Measurements from ENCODE around the gene METTL14.
"Not testable (repeated sequence)": the region's sequence is repeated elsewhere in the genome, so short reads cannot be mapped to it uniquely, and the experiment has no call there.

The METTL14 gene

GRCh38 chr4:118684873-118685811 is at the start of gene METTL14:
TSS of gene METTL14 (plus strand) at chr4:118685392. CDS start at chr4:118685535, 143 bp downstream.
- peak; percentile 81 for DNase-seq

GRCh38 chr4:118636126-118636525 is 49.1 kb upstream of the METTL14 start:
- DNase-seq, result not testable (repeated sequence)

- peak; percentile 12 for DNase-seq
Observed at GRCh38 chr4:118664665-118665064, 20.5 kb upstream of the METTL14 start.

GRCh38 chr4:118669220-118669619 is 16.0 kb upstream of the METTL14 start:
- DNase-seq, result peak; percentile 51

GRCh38 chr4:118670968-118671367 is 14.2 kb upstream of the METTL14 start:
- DNase-seq, result not testable (repeated sequence)

GRCh38 chr4:118676128-118676527 is 9.1 kb upstream of the METTL14 start:
- no peak for DNase-seq

GRCh38 chr4:118680808-118681207 is 4.4 kb upstream of the METTL14 start:
- DNase-seq, result no peak

- no peak for DNase-seq
Observed at GRCh38 chr4:118682928-118683327, 2.3 kb upstream of the METTL14 start.

GRCh38 chr4:118683513-118683912 is 1.7 kb upstream of the METTL14 start:
- DNase-seq, result no peak

GRCh38 chr4:118703118-118703517 is 17.9 kb downstream of the METTL14 start:
- no peak for DNase-seq

- DNase-seq, result no peak
Observed at GRCh38 chr4:118711052-118711451, 25.9 kb downstream of the METTL14 start.

- no peak for DNase-seq
Observed at GRCh38 chr4:118712872-118713271, 27.7 kb downstream of the METTL14 start.

GRCh38 chr4:118714682-118715081 is 29.5 kb downstream of the METTL14 start:
- DNase-seq, result no peak

- no peak for DNase-seq
Observed at GRCh38 chr4:118716304-118716703, 31.1 kb downstream of the METTL14 start.

GRCh38 chr4:118718511-118719170 is 33.4 kb downstream of the METTL14 start:
- DNase-seq, result no peak

GRCh38 chr4:118721752-118722151 is 36.6 kb downstream of the METTL14 start:
- DNase-seq, result no peak

GRCh38 chr4:118723369-118723768 is 38.2 kb downstream of the METTL14 start:
- no peak for DNase-seq

GRCh38 chr4:118727360-118727759 is 42.2 kb downstream of the METTL14 start:
- no peak for DNase-seq

- no peak for DNase-seq
Observed at GRCh38 chr4:118729287-118730286, 44.4 kb downstream of the METTL14 start.

- no peak for DNase-seq
Observed at GRCh38 chr4:118730683-118731082, 45.5 kb downstream of the METTL14 start.

- no peak for DNase-seq
Observed at GRCh38 chr4:118732591-118733330, 47.6 kb downstream of the METTL14 start.

Measured in activated CD4-positive, alpha-beta T cell treated with anti-CD3 and anti-CD28 coated beads, Interleukin-2, amount 50 U/mL, for 1 hour (primary cell).